ENCODE data around the gene GFPT2.
"Not testable (repeated sequence)": the region's sequence is repeated elsewhere in the genome, so short reads cannot be mapped to it uniquely, and the experiment has no call there.

The GFPT2 gene

GRCh38 chr5:180313677-180314505, 39.2 kb downstream of the GFPT2 start:
- H3K4me1 ChIP-seq (ENCODE audit: control insufficient read depth, insufficient read depth, low read length), result no peaks in the 10 kb centered on the region
- no peaks in the 10 kb centered on the region for H3K27me3 ChIP-seq (replicated peaks; ENCODE audit: control insufficient read depth, insufficient read depth, low read length)
- H3K4me3 ChIP-seq (ENCODE audit: low read length), result no peak overlapping the region
- H3K9me3 ChIP-seq (ENCODE audit: control insufficient read depth, low read length), result no peaks in the 10 kb centered on the region
- peaks cover 57% of the 10 kb centered on the region for H3K36me3 ChIP-seq (ENCODE audit: control insufficient read depth, insufficient read depth, low read length, severe bottlenecking)
- peak; percentile 91 for DNase-seq (ENCODE audit: low read depth)
- no peak overlapping the region for H3K9ac ChIP-seq (ENCODE audit: low read length)

GRCh38 chr5:180311216-180311615, 41.9 kb downstream of the GFPT2 start:
- no peak overlapping the region for H3K9ac ChIP-seq (ENCODE audit: low read length)

GRCh38 chr5:180306796-180307195, 46.3 kb downstream of the GFPT2 start:
- H3K4me3 ChIP-seq (ENCODE audit: low read length), result no peak overlapping the region
- no peak overlapping the region for H3K9ac ChIP-seq (ENCODE audit: low read length)
- no peaks in the 10 kb centered on the region for H3K27me3 ChIP-seq (replicated peaks; ENCODE audit: control insufficient read depth, insufficient read depth, low read length)
- H3K9me3 ChIP-seq (ENCODE audit: control insufficient read depth, low read length), result no peaks in the 10 kb centered on the region
- peaks cover 60% of the 10 kb centered on the region for H3K36me3 ChIP-seq (ENCODE audit: control insufficient read depth, insufficient read depth, low read length, severe bottlenecking)
- no peaks in the 10 kb centered on the region for H3K4me1 ChIP-seq (ENCODE audit: control insufficient read depth, insufficient read depth, low read length)
- no peak for DNase-seq (ENCODE audit: low read depth)

More at GRCh38 chr5:180311216-180311615, 41.9 kb downstream of the GFPT2 start:
- H3K9me3 ChIP-seq (ENCODE audit: control insufficient read depth, low read length), result no peaks in the 10 kb centered on the region
- H3K4me3 ChIP-seq (ENCODE audit: low read length), result no peak overlapping the region
- peaks cover 45% of the 10 kb centered on the region for H3K36me3 ChIP-seq (ENCODE audit: control insufficient read depth, insufficient read depth, low read length, severe bottlenecking)
- no peak for DNase-seq (ENCODE audit: low read depth)
- no peaks in the 10 kb centered on the region for H3K4me1 ChIP-seq (ENCODE audit: control insufficient read depth, insufficient read depth, low read length)
- H3K27me3 ChIP-seq (replicated peaks; ENCODE audit: control insufficient read depth, insufficient read depth, low read length), result no peaks in the 10 kb centered on the region

- Histone ChIP-seq H3K27me3 (replicated peaks; ENCODE audit: control insufficient read depth, insufficient read depth, low read length) (no peaks in the 10 kb centered on the region), H3K9ac (ENCODE audit: low read length) (no peak overlapping the region), H3K4me1 (ENCODE audit: control insufficient read depth, insufficient read depth, low read length) (no peaks in the 10 kb centered on the region), H3K9me3 (ENCODE audit: control insufficient read depth, low read length) (no peaks in the 10 kb centered on the region), H3K4me3 (ENCODE audit: low read length) (no peak overlapping the region), H3K36me3 (ENCODE audit: control insufficient read depth, insufficient read depth, low read length, severe bottlenecking) (peaks cover 62% of the 10 kb centered on the region)
- DNase-seq (ENCODE audit: low read depth), result no peak
Measured at GRCh38 chr5:180305481-180305880, 47.7 kb downstream of the GFPT2 start.

GRCh38 chr5:180304431-180305375, 48.4 kb downstream of the GFPT2 start:
- H3K36me3 ChIP-seq (ENCODE audit: control insufficient read depth, insufficient read depth, low read length, severe bottlenecking), result peaks cover 65% of the 10 kb centered on the region

GRCh38 chr5:180304016-180304292, 49.2 kb downstream of the GFPT2 start:
- no peaks in the 10 kb centered on the region for H3K9me3 ChIP-seq (ENCODE audit: control insufficient read depth, low read length)
- peaks cover 65% of the 10 kb centered on the region for H3K36me3 ChIP-seq (ENCODE audit: control insufficient read depth, insufficient read depth, low read length, severe bottlenecking)
- H3K9ac ChIP-seq (ENCODE audit: low read length), result no peak overlapping the region
- no peak overlapping the region for H3K4me3 ChIP-seq (ENCODE audit: low read length)
- no peak for DNase-seq (ENCODE audit: low read depth)
- H3K27me3 ChIP-seq (replicated peaks; ENCODE audit: control insufficient read depth, insufficient read depth, low read length), result no peaks in the 10 kb centered on the region
- H3K4me1 ChIP-seq (ENCODE audit: control insufficient read depth, insufficient read depth, low read length), result no peaks in the 10 kb centered on the region

More at GRCh38 chr5:180304431-180305375, 48.4 kb downstream of the GFPT2 start:
- Histone ChIP-seq H3K4me1 (ENCODE audit: control insufficient read depth, insufficient read depth, low read length) (no peaks in the 10 kb centered on the region), H3K27me3 (replicated peaks; ENCODE audit: control insufficient read depth, insufficient read depth, low read length) (no peaks in the 10 kb centered on the region), H3K9me3 (ENCODE audit: control insufficient read depth, low read length) (no peaks in the 10 kb centered on the region), H3K4me3 (ENCODE audit: low read length) (no peak overlapping the region), H3K9ac (ENCODE audit: low read length) (no peak overlapping the region)
- DNase-seq (ENCODE audit: low read depth), result no peak

- H3K9ac ChIP-seq (ENCODE audit: low read length), result no peak overlapping the region
- no peaks in the 10 kb centered on the region for H3K4me1 ChIP-seq (ENCODE audit: control insufficient read depth, insufficient read depth, low read length)
- DNase-seq (ENCODE audit: low read depth), result no peak
- H3K36me3 ChIP-seq (ENCODE audit: control insufficient read depth, insufficient read depth, low read length, severe bottlenecking), result peaks cover 65% of the 10 kb centered on the region
- H3K4me3 ChIP-seq (ENCODE audit: low read length), result no peak overlapping the region
- H3K9me3 ChIP-seq (ENCODE audit: control insufficient read depth, low read length), result no peaks in the 10 kb centered on the region
- H3K27me3 ChIP-seq (replicated peaks; ENCODE audit: control insufficient read depth, insufficient read depth, low read length), result no peaks in the 10 kb centered on the region
Measured at GRCh38 chr5:180303226-180304015, 49.7 kb downstream of the GFPT2 start.

GRCh38 chr5:180302256-180302655, 50.9 kb downstream of the GFPT2 start:
- Histone ChIP-seq H3K9ac (ENCODE audit: low read length) (no peak overlapping the region), H3K9me3 (ENCODE audit: control insufficient read depth, low read length) (no peaks in the 10 kb centered on the region), H3K36me3 (ENCODE audit: control insufficient read depth, insufficient read depth, low read length, severe bottlenecking) (peaks cover 61% of the 10 kb centered on the region), H3K4me3 (ENCODE audit: low read length) (no peak overlapping the region), H3K27me3 (replicated peaks; ENCODE audit: control insufficient read depth, insufficient read depth, low read length) (no peaks in the 10 kb centered on the region), H3K4me1 (ENCODE audit: control insufficient read depth, insufficient read depth, low read length) (no peaks in the 10 kb centered on the region)
- no peak for DNase-seq (ENCODE audit: low read depth)

GRCh38 chr5:180301253-180301652, 51.9 kb downstream of the GFPT2 start:
- no peak for DNase-seq (ENCODE audit: low read depth)
- Histone ChIP-seq H3K27me3 (replicated peaks; ENCODE audit: control insufficient read depth, insufficient read depth, low read length) (no peaks in the 10 kb centered on the region), H3K4me1 (ENCODE audit: control insufficient read depth, insufficient read depth, low read length) (no peaks in the 10 kb centered on the region)

GRCh38 chr5:180299526-180299925, 53.6 kb downstream of the GFPT2 start:
- H3K27me3 ChIP-seq (replicated peaks; ENCODE audit: control insufficient read depth, insufficient read depth, low read length), result no peaks in the 10 kb centered on the region
- peaks cover 38% of the 10 kb centered on the region for H3K36me3 ChIP-seq (ENCODE audit: control insufficient read depth, insufficient read depth, low read length, severe bottlenecking)
- H3K4me1 ChIP-seq (ENCODE audit: control insufficient read depth, insufficient read depth, low read length), result no peaks in the 10 kb centered on the region
- no peak overlapping the region for H3K9ac ChIP-seq (ENCODE audit: low read length)
- H3K4me3 ChIP-seq (ENCODE audit: low read length), result no peak overlapping the region
- H3K9me3 ChIP-seq (ENCODE audit: control insufficient read depth, low read length), result no peaks in the 10 kb centered on the region
- DNase-seq (ENCODE audit: low read depth), result no peak

More at GRCh38 chr5:180301253-180301652, 51.9 kb downstream of the GFPT2 start:
- Histone ChIP-seq H3K4me3 (ENCODE audit: low read length) (no peak overlapping the region), H3K36me3 (ENCODE audit: control insufficient read depth, insufficient read depth, low read length, severe bottlenecking) (peaks cover 55% of the 10 kb centered on the region), H3K9me3 (ENCODE audit: control insufficient read depth, low read length) (no peaks in the 10 kb centered on the region), H3K9ac (ENCODE audit: low read length) (no peak overlapping the region)

- H3K9ac ChIP-seq (ENCODE audit: low read length); H3K9me3 ChIP-seq (ENCODE audit: control insufficient read depth, low read length); DNase-seq (ENCODE audit: low read depth); H3K27me3 ChIP-seq (replicated peaks; ENCODE audit: control insufficient read depth, insufficient read depth, low read length); H3K4me3 ChIP-seq (ENCODE audit: low read length); H3K4me1 ChIP-seq (ENCODE audit: control insufficient read depth, insufficient read depth, low read length): not testable (repeated sequence)
- peaks cover 33% of the 10 kb centered on the region for H3K36me3 ChIP-seq (ENCODE audit: control insufficient read depth, insufficient read depth, low read length, severe bottlenecking)
Measured at GRCh38 chr5:180299014-180299413, 54.1 kb downstream of the GFPT2 start.

Data from adipocyte (in vitro differentiated cells).